ENCODE results near the gene NDUFB10. TPM values are rescaled to one million over a fixed set of nuclear protein-coding genes. Genes with fewer than 3 reads are reported as not detected.

Gene NDUFB10
- polyA plus RNA-seq, 1 donor (not counting 4 experiments of a cell fraction or from before 2014, with no cell fraction given), result 107 TPM

DNA sequence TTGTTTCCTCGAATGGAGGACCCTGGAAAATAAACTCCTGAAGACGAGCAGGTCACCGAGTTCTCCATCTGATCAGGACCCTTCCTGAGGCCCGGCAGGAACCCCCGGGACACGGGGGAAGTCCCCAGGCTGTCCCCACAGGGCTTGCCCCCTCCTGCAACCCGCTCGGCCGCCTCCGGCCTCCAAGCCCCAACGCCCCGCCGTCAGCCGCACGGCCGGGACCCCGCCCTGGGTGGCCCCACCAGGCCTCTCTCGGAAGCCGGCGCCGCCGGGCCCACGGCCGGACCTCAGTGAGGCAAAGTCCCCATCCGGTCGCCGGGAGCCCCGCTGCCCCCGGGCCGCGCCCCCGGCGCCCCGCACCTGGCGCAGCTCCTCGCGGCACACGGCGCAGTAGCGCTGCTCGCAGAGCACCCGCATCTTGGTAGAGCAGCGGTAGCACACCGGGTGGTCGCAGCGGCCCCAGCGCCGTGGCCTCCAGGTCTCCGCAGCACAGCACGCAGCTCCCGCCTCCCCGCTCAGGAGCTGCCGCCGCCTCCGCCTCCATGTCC is 49.9 kb downstream of the NDUFB10 start:
- dilution Hi-C loops (cut with MboI; ENCODE audit: extremely low pct_ligation_motif_present, low sequenced_read_pairs), result no loop called here
- peaks cover 2% of the 10 kb centered on the region for H3K9me1 ChIP-seq (ENCODE audit: control insufficient read depth, extremely low read depth, insufficient read depth, low read length)
- peaks cover 59% of the 10 kb centered on the region for H3K79me2 ChIP-seq (ENCODE audit: control insufficient read depth, insufficient read depth, low read length)
- H3K4me1 ChIP-seq (ENCODE audit: control insufficient read depth, extremely low read depth, insufficient read depth, low read length), result peaks cover 34% of the 10 kb centered on the region
- peak overlapping the region; percentile 85 for H3K9ac ChIP-seq (ENCODE audit: control insufficient read depth, extremely low read depth, insufficient read depth, low read length)
- FAIRE-seq (no peak), DNase-seq (ENCODE audit: low read depth, low spot score) (no peak)
- peaks cover 35% of the 10 kb centered on the region for H4K20me1 ChIP-seq (ENCODE audit: control insufficient read depth, extremely low read depth, insufficient read depth, low read length)
- H3K27me3 ChIP-seq (ENCODE audit: control insufficient read depth, extremely low read depth, insufficient read depth, low read length), result no peaks in the 10 kb centered on the region
- peak overlapping the region; percentile 71 to 98 (median 92) for H3K4me3 ChIP-seq (ENCODE audit: control insufficient read depth in 2 of 3, extremely low read depth in 1 of 3, insufficient read depth in 2 of 3, low read depth in 1 of 3, low read length in 3 of 3)
- H3K9me3 ChIP-seq (ENCODE audit: control insufficient read depth, low read depth, low read length), result no peaks in the 10 kb centered on the region
- H3K36me3 ChIP-seq (ENCODE audit: control insufficient read depth in 2 of 2, extremely low read depth in 1 of 2, insufficient read depth in 2 of 2, low read length in 2 of 2), result peaks cover 6 to 34% of the 10 kb centered on the region in 2 experiments
- TF ChIP-seq, protein P1, sequence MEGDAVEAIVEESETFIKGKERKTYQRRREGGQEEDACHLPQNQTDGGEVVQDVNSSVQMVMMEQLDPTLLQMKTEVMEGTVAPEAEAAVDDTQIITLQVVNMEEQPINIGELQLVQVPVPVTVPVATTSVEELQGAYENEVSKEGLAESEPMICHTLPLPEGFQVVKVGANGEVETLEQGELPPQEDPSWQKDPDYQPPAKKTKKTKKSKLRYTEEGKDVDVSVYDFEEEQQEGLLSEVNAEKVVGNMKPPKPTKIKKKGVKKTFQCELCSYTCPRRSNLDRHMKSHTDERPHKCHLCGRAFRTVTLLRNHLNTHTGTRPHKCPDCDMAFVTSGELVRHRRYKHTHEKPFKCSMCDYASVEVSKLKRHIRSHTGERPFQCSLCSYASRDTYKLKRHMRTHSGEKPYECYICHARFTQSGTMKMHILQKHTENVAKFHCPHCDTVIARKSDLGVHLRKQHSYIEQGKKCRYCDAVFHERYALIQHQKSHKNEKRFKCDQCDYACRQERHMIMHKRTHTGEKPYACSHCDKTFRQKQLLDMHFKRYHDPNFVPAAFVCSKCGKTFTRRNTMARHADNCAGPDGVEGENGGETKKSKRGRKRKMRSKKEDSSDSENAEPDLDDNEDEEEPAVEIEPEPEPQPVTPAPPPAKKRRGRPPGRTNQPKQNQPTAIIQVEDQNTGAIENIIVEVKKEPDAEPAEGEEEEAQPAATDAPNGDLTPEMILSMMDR (optimal IDR thresholded peaks at IDR 0.05 in 1 of 3, IDR thresholded peaks at IDR 0.05 in 1 of 3, conservative IDR thresholded peaks at IDR 0.05 in 1 of 3; ENCODE audit: extremely low read depth in 1 of 3, insufficient read depth in 2 of 3, low read length in 3 of 3), result no peak
- no peak for TF ChIP-seq EZH2 (IDR thresholded peaks at IDR 0.05; ENCODE audit: low read length)
- H3K4me2 ChIP-seq (ENCODE audit: control insufficient read depth, extremely low read depth, insufficient read depth, low read depth, low read length), result peak overlapping the region; percentile 89
- H2AFZ ChIP-seq (ENCODE audit: control insufficient read depth, low read length), result no peak overlapping the region
- H3K27ac ChIP-seq (ENCODE audit: control insufficient read depth, insufficient read depth, low read length), result peak overlapping the region; percentile 81

DNA sequence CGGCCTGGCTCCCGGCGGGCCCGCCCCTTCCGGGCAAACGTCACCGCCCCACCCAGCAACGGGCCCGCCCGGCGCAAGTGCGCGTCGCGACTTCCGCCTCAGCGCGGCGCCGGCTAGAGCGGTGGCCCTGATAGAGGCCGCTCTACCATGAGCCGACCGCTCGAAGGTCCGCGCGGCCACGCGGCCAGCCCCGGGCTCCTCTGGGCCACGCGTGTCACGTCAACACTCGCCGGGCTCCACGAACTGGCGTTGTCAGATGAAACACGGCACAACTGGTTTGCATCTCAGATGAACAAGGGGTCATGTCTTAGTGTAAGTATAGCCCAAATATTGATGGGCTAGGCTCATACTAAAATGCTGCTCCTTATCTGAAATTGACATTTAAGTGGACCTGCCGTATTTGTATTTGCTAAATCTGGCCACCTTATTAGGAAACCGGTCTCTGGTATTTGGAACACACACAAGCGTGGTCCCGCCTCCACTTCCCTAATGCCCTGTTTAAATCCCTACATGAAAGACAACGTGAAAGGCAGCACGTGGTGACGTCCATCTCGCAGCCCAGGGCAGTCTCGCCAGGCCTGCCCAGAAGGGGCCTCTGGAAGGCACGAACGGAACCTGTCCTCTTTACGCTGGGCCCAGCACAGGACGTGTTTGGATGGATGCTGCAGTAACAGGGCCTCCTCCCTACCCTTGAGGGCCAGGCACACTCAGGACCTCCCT is 50.6 kb downstream of the NDUFB10 start, which contains the start of gene ZNF598:
Gene ZNF598 (minus strand): TSS at position 31 of the 720 bp plus-strand sequence.
- no peaks in the 10 kb centered on the region for H3K27me3 ChIP-seq (ENCODE audit: control insufficient read depth, extremely low read depth, insufficient read depth, low read length)
- peaks cover 29% of the 10 kb centered on the region for H4K20me1 ChIP-seq (ENCODE audit: control insufficient read depth, extremely low read depth, insufficient read depth, low read length)
- peaks cover 32% of the 10 kb centered on the region for H3K4me1 ChIP-seq (ENCODE audit: control insufficient read depth, extremely low read depth, insufficient read depth, low read length)
- TF ChIP-seq, protein P1 (optimal IDR thresholded peaks at IDR 0.05 in 1 of 3, IDR thresholded peaks at IDR 0.05 in 1 of 3, conservative IDR thresholded peaks at IDR 0.05 in 1 of 3; ENCODE audit: extremely low read depth in 1 of 3, insufficient read depth in 2 of 3, low read length in 3 of 3), result no peak
- no peak for TF ChIP-seq EZH2 (IDR thresholded peaks at IDR 0.05; ENCODE audit: low read length)
- dilution Hi-C loops (cut with MboI; ENCODE audit: extremely low pct_ligation_motif_present, low sequenced_read_pairs), result no loop called here
- no peak for FAIRE-seq
- no peaks in the 10 kb centered on the region for H3K9me3 ChIP-seq (ENCODE audit: control insufficient read depth, low read depth, low read length)
- H3K27ac ChIP-seq (ENCODE audit: control insufficient read depth, insufficient read depth, low read length), result peak within 1 kb of the TSS; percentile 88
- DNase-seq (ENCODE audit: low read depth, low spot score), result no peak
- H3K9me1 ChIP-seq (ENCODE audit: control insufficient read depth, extremely low read depth, insufficient read depth, low read length), result peaks cover 2% of the 10 kb centered on the region
- peak within 1 kb of the TSS; percentile 71 to 98 (median 92) for H3K4me3 ChIP-seq (ENCODE audit: control insufficient read depth in 2 of 3, extremely low read depth in 1 of 3, insufficient read depth in 2 of 3, low read depth in 1 of 3, low read length in 3 of 3)
- H3K79me2 ChIP-seq (ENCODE audit: control insufficient read depth, insufficient read depth, low read length), result peaks cover 52% of the 10 kb centered on the region
- H2AFZ ChIP-seq (ENCODE audit: control insufficient read depth, low read length), result peak within 1 kb of the TSS; percentile 67
- peak within 1 kb of the TSS; percentile 85 for H3K9ac ChIP-seq (ENCODE audit: control insufficient read depth, extremely low read depth, insufficient read depth, low read length)
- H3K36me3 ChIP-seq (ENCODE audit: control insufficient read depth in 2 of 2, extremely low read depth in 1 of 2, insufficient read depth in 2 of 2, low read length in 2 of 2), result peaks cover 3 to 29% of the 10 kb centered on the region in 2 experiments
- H3K4me2 ChIP-seq (ENCODE audit: control insufficient read depth, extremely low read depth, insufficient read depth, low read depth, low read length), result peak within 1 kb of the TSS; percentile 95

Small RNA genes within 50 kb of the gene (small RNA-seq; reads per million reads assigned to genes)
- gene AC005363.2 (ENCODE audit: insufficient read length in 3 of 3, low read depth in 3 of 3, low replicate concordance in 1 of 3) (0 reads per million in 3 experiments), gene SNORA10 (ENCODE audit: insufficient read length in 3 of 3, low read depth in 3 of 3, low replicate concordance in 1 of 3) (0 reads per million in 3 experiments), gene SNORA64 (ENCODE audit: insufficient read length in 3 of 3, low read depth in 3 of 3, low replicate concordance in 1 of 3) (0 reads per million in 3 experiments)

Other genes starting within 250 kb of the NDUFB10 start
- 9.8 to 32.7 TPM (median 10.1 TPM) in 3 replicates for gene NME3, start 188.0 kb upstream of the NDUFB10 start, polyA plus RNA-seq
- 6.3 to 19.3 TPM (median 7.6 TPM) in 3 replicates for gene EME2, start 186.7 kb upstream of the NDUFB10 start, polyA plus RNA-seq
- 62.9 to 74.3 TPM (median 68.0 TPM) in 3 replicates for gene MRPS34, start 186.4 kb upstream of the NDUFB10 start, polyA plus RNA-seq
- 9.5 to 18.3 TPM (median 12.2 TPM) in 3 replicates for gene SPSB3, start 177.0 kb upstream of the NDUFB10 start, polyA plus RNA-seq
- gene NUBP2, start 176.6 kb upstream of the NDUFB10 start, polyA plus RNA-seq, result 24.4 to 39.4 TPM (median 34.9 TPM) in 3 replicates
- gene IGFALS, start 165.8 kb upstream of the NDUFB10 start, polyA plus RNA-seq, result not detected in 3 replicates
- 17.7 to 31.2 TPM (median 22.2 TPM) in 3 replicates for gene HAGH, start 132.7 kb upstream of the NDUFB10 start, polyA plus RNA-seq
- 29.4 to 59.5 TPM (median 36.8 TPM) in 3 replicates for gene FAHD1, start 132.3 kb upstream of the NDUFB10 start, polyA plus RNA-seq
- not detected in 3 replicates for gene MEIOB, start 87.4 kb upstream of the NDUFB10 start, polyA plus RNA-seq
- 0.09 TPM in 1 of 3 replicates, not detected in the others for gene HS3ST6, start 41.1 kb upstream of the NDUFB10 start, polyA plus RNA-seq
- gene MSRB1, start 16.3 kb upstream of the NDUFB10 start, polyA plus RNA-seq, result 23.9 to 45.4 TPM (median 25.2 TPM) in 3 replicates
- gene RPL3L, start 4.8 kb upstream of the NDUFB10 start, polyA plus RNA-seq, result 0.34 to 0.38 TPM (median 0.37 TPM) in 3 replicates
- gene RPS2, start 5.3 kb downstream of the NDUFB10 start, polyA plus RNA-seq, result 2,750 to 6,036 TPM (median 3,573 TPM) in 3 replicates
- gene RNF151, start 7.3 kb downstream of the NDUFB10 start, polyA plus RNA-seq, result not detected in 3 replicates
- gene TBL3, start 12.5 kb downstream of the NDUFB10 start, polyA plus RNA-seq, result 27.8 to 45.1 TPM (median 40.1 TPM) in 3 replicates
- gene NOXO1, start 21.9 kb downstream of the NDUFB10 start, polyA plus RNA-seq, result 0.38 to 1.1 TPM (median 0.54 TPM) in 3 replicates
- gene GFER, start 24.7 kb downstream of the NDUFB10 start, polyA plus RNA-seq, result 10.3 to 13.4 TPM (median 12.0 TPM) in 3 replicates
- gene SYNGR3, start 30.4 kb downstream of the NDUFB10 start, polyA plus RNA-seq, result 0.12 to 0.30 TPM (median 0.28 TPM) in 3 replicates
- 18.0 to 35.5 TPM (median 24.0 TPM) in 3 replicates for gene ZNF598, start 50.3 kb downstream of the NDUFB10 start, polyA plus RNA-seq
- 0.23 TPM in 1 of 3 replicates, not detected in the others for gene NPW, start 60.2 kb downstream of the NDUFB10 start, polyA plus RNA-seq
- gene NHERF2, start 67.4 kb downstream of the NDUFB10 start, polyA plus RNA-seq, result 5.9 to 10.1 TPM (median 9.0 TPM) in 3 replicates
- 8.5 to 16.0 TPM (median 10.9 TPM) in 3 replicates for gene NTHL1, start 88.3 kb downstream of the NDUFB10 start, polyA plus RNA-seq
- 22.6 to 28.8 TPM (median 23.3 TPM) in 3 replicates for gene TSC2, start 88.4 kb downstream of the NDUFB10 start, polyA plus RNA-seq
- 10.6 to 22.9 TPM (median 16.4 TPM) in 3 replicates for gene PKD1, start 176.4 kb downstream of the NDUFB10 start, polyA plus RNA-seq
- gene RAB26, start 189.1 kb downstream of the NDUFB10 start, polyA plus RNA-seq, result 0.44 to 0.91 TPM (median 0.58 TPM) in 3 replicates
- 38.4 to 52.1 TPM (median 45.9 TPM) in 3 replicates for gene TRAF7, start 196.2 kb downstream of the NDUFB10 start, polyA plus RNA-seq
- gene CASKIN1, start 237.1 kb downstream of the NDUFB10 start, polyA plus RNA-seq, result 0.01 to 0.45 TPM (median 0.04 TPM) in 3 replicates
- gene MLST8, start 245.9 kb downstream of the NDUFB10 start, polyA plus RNA-seq, result 35.7 to 68.9 TPM (median 54.7 TPM) in 3 replicates